AG04449 (cell line): ENCODE measurements around the gene GRAP.

ENCODE experiments used
- CTCF ChIA-PET: fragments of 350-600 bp; formaldehyde crosslinking; extraction: SDS; loops from one replicate; lab custom pipeline; 2021; ENCODE audit warnings: antibody characterized with exemption; lab: Yijun Ruan, JAX
- POLR2A ChIA-PET: fragments of 400-600, 350-600 bp; formaldehyde crosslinking; extraction: SDS; loops from one replicate; lab custom pipeline; 2020; ENCODE audit warnings: antibody characterized with exemption, inconsistent platforms; lab: Yijun Ruan, JAX
- DNase-seq: peaks from one replicate; pipeline ENCODE4 v3.0.0-alpha.2; 2010; ENCODE audit warnings: low read depth, low spot score
- H3K4me3 ChIP-seq: 2 replicates; pipeline ENCODE4 v1.5.1; 2011; ENCODE audit warnings: low read depth, mild to moderate bottlenecking, control low read depth, low read length
- CTCF ChIP-seq: IDR thresholded peaks from one replicate; pipeline ENCODE4 v1.5.1; 2011; ENCODE audit warnings: mild to moderate bottlenecking, moderate library complexity, low read length, control low read depth, inconsistent platforms; ENCODE audit not compliant: insufficient read depth; ENCODE audit errors: missing control alignments

The GRAP gene

GRCh38 chr17:18987862-18988545, 58.8 kb downstream of the GRAP start:
- ChIA-PET POLR2A (no interaction called here), CTCF (interaction anchor here (1.7 kb wide), 1 partner anchor 27 kb away, joined by 4 read pairs; no protein-coding TSS in a partner anchor)
- no peak for DNase-seq
- no peak for TF ChIP-seq CTCF
- H3K4me3 ChIP-seq: no peak overlapping the region

GRCh38 chr17:18987230-18987610, 59.5 kb downstream of the GRAP start:
- CTCF ChIA-PET: no interaction called here
- DNase-seq: no peak
- H3K4me3 ChIP-seq: no peak overlapping the region
- POLR2A ChIA-PET: no interaction called here
- no peak for TF ChIP-seq CTCF

- DNase-seq: no peak
- CTCF ChIA-PET: interaction anchor here (11.8 kb wide), 1 partner anchor 23 kb away, joined by 113 read pairs; no protein-coding TSS in a partner anchor
- no peak overlapping the region for H3K4me3 ChIP-seq
- POLR2A ChIA-PET: no interaction called here
- TF ChIP-seq CTCF: no peak
Measured at GRCh38 chr17:18986541-18987229, 60.1 kb downstream of the GRAP start.

- H3K4me3 ChIP-seq: no peak overlapping the region
- ChIA-PET CTCF (interaction anchor here (11.8 kb wide), 1 partner anchor 22 kb away, joined by 113 read pairs; no protein-coding TSS in a partner anchor), POLR2A (no interaction called here)
- TF ChIP-seq CTCF: no peak
- DNase-seq: no peak
Measured at GRCh38 chr17:18985475-18985874, 61.3 kb downstream of the GRAP start.

GRCh38 chr17:18984273-18985114, 62.3 kb downstream of the GRAP start:
- ChIA-PET CTCF (interaction anchor here (11.8 kb wide), 1 partner anchor 21 kb away, joined by 113 read pairs; no protein-coding TSS in a partner anchor), POLR2A (no interaction called here)
- no peak for DNase-seq
- H3K4me3 ChIP-seq: no peak overlapping the region
- no peak for TF ChIP-seq CTCF
